HG03045 (cell line): ENCODE data around the gene ISM1.

Experiments used
- ATAC-seq: cut with Tn5 transposase; IDR thresholded peaks from one replicate; pipeline ENCODE4 v1.9.1; 2021; ENCODE audit warnings: mild to moderate bottlenecking, moderate library complexity; ENCODE audit not compliant: unreplicated experiment

Gene ISM1

GRCh38 chr20:13340088-13340487 lies 119.0 kb downstream of the ISM1 start:
- no peak for ATAC-seq

DNA sequence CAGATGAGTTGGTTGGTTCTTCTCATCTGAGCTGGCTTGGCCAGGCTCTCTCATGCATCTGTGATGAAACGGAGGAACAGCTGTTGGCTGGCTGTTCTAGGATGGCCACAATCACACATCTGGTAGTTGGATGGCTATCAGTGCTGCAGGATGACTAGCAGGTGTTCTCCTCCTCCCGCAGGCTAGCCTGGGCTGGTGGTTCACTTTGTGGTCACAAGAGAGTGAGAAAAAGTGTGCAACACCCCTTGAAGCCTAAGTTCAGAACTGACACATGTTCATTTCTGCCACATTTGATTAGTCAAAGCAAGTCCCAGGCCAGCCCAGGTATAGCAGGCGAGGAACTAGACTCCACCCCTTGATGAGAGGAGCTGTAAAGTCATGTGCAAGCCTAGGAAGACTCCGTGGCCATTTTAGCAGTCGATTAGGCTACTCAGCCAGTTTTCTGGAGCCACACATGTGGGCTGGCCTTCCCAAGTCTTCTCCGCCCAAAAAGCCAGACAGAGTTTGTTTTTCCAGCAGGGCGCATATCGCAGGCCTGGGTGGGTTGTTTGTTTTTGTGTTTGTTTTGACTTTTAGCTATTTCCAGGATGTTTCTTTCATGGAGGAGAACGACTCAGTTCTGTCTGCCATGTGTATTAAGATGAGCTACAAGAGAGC lies 120.8 kb downstream of the ISM1 start:
- peak; percentile 39 for ATAC-seq

GRCh38 chr20:13342469-13343242 lies 121.6 kb downstream of the ISM1 start:
- ATAC-seq, result no peak

GRCh38 chr20:13344671-13345070 lies 123.6 kb downstream of the ISM1 start:
- no peak for ATAC-seq

DNA sequence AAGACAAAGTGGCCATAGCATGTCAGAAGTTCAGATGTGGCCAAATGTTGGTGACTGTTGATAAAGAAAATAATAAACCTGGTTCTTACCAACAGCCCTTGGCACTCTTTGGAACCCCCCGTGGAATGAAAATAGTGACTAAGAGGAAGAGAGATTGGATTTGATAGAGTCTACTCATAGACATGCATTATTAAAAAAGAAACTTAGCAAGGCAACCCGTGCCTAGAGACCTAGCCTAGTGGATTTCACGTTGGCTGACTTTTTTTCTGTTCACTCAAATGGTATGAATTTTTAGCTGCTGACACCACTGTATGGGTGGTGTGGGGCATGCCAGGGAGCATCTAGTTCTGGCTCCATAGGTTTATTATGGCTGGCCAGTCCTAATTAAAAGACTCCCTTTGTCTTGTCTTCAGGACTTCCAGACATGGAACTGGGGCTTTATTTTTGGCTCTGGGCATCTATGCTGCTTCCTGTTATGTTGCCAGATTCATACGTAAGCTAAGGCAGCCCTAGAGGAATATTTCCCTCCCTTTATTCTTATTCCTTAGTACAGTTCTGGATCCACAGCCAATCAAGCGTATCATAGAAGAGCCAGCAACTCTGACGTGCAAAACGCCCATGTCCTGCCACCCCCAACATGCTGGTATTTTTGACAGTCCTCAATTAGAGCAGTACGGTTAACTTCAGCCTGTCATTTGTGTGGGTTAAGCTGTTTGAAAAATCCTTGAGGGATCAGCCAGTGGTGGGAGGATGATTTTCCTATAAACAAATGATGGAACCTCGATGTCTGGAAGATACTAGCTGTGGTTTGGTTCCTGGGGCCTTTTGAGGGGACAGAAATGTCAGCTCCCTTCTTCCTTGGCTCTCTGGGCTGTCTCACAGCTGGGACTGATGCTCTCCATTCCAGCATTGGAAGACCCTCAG lies 127.5 kb downstream of the ISM1 start:
- no peak for ATAC-seq

GRCh38 chr20:13349235-13349604 lies 128.1 kb downstream of the ISM1 start:
- ATAC-seq, result no peak
